Left renal pelvis (tissue), 4 donors: ENCODE data around the gene LIN28A. TPM values are rescaled to one million over a fixed set of nuclear protein-coding genes. Genes with fewer than 3 reads are reported as not detected.
A peak's percentile ranks its signal among the peaks of the same experiment; 100 is the strongest.

Experiments
- DNase-seq, 4 donors: peaks; one replicate each; pipeline ENCODE4 v3.0.0-alpha.2; 2013; ENCODE audit warnings: low read depth in 4 of 4, low spot score in 3 of 4
- polyA plus RNA-seq, 4 donors: library from polyadenylated mRNA; unstranded; fragments of 120-200 nt; gene quantifications; one replicate each; pipeline ENCODE4 v1.2.1, GENCODE V29; 2013; ENCODE audit not compliant: insufficient read length in 4 of 4

LIN28A gene
- polyA plus RNA-seq, 4 donors: 0.06 to 0.10 TPM; not detected in 2

DNA sequence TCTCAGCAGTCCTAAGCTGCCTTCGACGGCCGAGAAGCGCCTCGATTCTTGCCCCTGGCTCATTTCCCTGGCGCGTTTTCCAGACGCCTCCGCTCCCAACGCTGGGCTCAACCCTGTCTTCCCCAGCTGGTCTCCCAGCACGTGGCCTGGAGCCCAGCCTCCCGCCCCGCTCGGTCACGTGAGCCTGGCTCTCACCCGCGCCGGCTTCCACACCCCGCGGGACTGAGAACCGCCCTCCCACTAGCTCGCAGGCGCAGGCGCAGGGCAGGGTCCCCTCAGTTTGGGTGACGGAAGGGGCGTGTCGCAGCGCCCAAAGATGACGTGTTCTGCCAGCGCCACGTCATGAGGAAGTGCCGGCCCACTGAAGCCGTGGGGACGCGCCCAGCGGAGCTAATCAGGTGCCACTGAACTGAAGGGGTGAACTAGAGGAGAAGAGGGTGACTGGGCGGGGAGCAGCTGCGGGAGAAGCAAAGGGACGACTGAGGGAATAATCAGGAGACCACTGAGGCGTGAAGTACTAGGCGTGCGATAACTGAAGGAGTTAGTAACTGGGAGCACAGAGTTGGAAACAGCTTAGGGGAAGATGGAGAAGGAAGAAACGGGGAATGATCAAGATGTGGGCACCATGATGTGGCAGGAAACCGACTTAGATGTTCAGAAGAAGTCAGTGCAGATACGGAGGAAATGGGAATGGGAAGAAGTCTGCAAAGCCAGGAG lies 21.5 kb downstream of the LIN28A start, which contains the start of gene DHDDS:
TSS of gene DHDDS (plus strand) at position 343 of the 717 bp plus-strand sequence. CDS start 625 bp downstream, outside the sequence.
- DNase-seq: peak; percentile 91 to 95 (median 94)

- DNase-seq: no peak
Measured at GRCh38 chr1:26432793-26433192, 22.2 kb downstream of the LIN28A start.

DNA sequence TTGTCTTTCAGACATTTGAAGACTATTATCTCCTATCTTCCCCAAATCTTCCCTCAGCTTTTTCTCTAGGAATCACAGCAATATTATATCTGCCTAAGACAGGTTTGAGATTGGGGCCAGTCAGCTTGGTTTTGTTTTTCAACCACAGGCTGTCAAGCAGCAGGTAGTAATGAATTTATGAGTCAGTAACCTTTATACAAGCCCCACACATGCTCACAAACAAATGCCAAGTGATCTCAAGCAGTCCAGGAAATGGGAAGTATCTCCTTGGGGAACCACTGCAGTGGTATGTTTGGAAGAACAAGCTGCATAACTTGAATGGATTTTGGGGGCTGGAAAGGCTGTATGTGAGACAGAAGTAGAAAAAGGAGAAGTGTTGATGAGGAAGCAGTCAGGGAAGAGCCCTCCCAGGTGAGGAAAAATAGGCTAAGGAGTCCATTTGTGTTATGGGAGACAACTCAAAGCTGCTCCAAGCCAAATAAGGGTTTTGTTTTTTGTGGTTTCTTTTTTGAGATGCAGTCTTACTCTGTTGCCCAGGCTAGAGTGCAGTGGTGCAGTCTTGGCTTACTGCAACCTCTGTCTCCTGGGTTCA lies 23.6 kb downstream of the LIN28A start:
- no peak for DNase-seq

DNA sequence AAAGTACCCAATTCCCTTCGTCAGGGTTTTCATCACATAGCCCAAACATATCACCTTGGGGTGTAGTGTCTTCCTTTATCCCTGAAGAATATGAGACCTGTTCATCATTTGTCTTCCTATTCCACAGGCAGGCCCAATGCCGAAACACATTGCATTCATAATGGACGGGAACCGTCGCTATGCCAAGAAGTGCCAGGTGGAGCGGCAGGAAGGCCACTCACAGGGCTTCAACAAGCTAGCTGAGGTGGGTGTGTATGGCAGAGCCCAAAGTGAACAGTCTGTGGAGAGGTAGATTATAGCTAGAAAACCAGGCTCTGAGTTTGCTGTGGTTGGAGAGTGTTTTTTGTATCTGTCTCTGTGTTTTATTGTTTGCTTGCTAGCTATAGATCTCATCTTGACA lies 27.4 kb downstream of the LIN28A start:
- no peak for DNase-seq

DNA sequence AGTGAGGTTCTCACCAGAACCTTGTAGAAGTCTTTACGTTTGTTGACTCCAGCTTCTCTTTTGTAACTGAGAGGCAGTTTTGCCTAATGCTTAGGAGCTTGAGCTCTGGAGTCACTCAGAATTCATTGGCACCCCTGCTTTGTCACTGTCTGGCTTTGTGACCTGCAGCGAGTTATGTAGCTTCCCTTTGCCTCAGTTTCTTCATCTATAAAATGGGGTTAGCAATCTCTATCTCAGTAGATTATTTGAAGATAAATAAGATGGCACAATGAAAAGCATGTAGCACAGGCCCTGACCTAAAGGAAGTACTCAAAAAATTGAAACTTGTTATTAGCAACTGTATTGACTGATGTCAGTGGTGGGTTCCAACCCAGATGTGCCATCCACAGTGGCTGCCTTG lies 29.6 kb downstream of the LIN28A start:
- DNase-seq: no peak

DNA sequence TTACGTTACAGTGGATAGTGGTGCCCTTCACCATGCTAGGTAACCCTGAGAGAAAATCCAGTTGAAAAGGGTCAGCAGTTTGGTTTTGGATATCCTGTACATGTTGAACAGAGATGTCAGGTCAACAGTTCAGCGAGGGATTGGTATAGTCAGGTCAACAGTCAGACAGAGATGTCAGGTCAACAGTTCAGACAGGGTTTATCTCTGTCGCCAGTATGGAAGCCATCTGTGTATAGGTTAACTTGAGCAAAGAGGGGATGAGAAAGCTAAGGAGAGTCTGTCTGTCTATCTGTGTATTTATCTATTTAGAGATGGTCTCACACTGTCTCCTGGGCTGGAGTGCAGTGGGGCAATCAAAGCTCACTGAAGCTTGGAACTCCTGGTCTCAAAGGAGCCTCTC lies 39.3 kb downstream of the LIN28A start:
- no peak for DNase-seq

- DNase-seq: no peak
Measured at GRCh38 chr1:26450908-26451307, 40.3 kb downstream of the LIN28A start.

GRCh38 chr1:26452459-26453183 lies 42.0 kb downstream of the LIN28A start:
- no peak for DNase-seq

GRCh38 chr1:26459148-26459547 lies 48.5 kb downstream of the LIN28A start:
- no peak for DNase-seq

GRCh38 chr1:26459573-26460031 lies 49.0 kb downstream of the LIN28A start:
- no peak for DNase-seq

- no peak for DNase-seq
Measured at GRCh38 chr1:26468911-26469310, 58.3 kb downstream of the LIN28A start.

GRCh38 chr1:26469558-26469957 lies 58.9 kb downstream of the LIN28A start:
- no peak for DNase-seq

GRCh38 chr1:26470878-26471497 lies 60.4 kb downstream of the LIN28A start:
- no peak for DNase-seq

DNA sequence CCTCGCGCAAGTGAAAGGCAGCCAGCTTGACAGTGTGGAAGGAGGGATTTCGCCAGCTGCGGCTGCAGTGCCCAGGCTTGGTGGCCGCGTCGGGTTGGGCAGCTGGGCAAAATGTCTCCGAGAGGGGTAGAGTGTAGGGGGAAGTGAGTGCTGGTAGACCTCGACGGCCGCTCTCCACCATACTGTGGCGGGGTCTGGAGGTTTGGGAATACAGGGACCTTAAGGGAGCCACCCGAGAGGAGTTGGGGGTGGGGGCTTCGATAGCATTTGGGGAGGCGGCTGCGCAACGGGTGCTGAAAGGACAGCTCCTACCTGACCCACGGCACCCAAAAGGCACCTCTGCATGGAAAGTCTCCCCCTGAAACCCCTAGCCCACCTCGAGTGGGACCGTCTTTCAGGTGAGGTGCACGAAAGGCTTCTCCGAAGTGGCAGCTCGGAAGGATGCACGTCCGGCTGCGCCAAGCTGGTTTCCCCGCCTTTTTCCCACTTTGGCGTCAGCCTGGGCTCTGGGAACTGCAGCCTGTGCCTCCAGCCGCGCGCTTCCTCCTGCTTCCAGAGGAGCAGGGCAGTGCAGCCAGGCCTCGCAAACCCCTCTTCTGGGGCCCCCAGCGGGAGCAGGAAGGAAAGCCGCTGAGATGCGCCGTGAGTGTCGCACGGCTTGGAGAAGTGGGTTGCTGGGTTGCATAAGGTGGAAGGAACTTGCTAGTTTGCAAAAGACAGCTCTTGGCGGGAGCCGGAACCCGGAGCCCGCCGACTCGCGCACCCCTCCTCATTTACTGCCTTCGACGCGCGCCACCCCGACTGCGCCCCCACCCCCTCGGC lies 61.1 kb downstream of the LIN28A start:
- DNase-seq: peak; percentile 51 to 64 (median 56)

DNA sequence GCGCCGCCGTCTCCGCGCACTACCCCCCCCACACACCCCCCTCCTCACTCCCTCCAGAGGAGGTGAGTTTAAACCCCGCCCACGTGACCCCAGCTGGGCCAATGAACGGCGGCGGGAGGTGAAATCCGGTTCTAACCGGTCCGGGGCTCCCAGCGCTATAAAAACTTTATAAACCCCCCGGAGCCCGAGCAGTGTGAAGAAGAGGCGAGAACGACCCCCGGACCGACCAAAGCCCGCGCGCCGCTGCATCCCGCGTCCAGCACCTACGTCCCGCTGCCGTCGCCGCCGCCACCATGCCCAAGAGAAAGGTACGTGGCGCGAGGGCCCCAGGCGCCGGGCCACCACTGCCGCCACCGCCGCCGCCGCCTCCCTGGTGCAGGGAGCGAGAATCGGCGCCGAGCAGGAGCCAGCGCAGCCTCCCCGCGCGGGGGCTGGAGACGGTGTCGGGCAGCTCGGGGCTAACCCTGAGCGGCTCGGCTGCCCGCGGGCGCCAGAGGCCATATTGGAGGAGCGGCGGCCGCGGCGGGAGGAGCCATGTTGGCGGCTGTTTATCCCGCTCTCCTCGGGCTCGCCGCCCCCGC lies 61.8 kb downstream of the LIN28A start, which contains the start of gene HMGN2:
TSS of gene HMGN2 (plus strand) at position 121 of the 581 bp plus-strand sequence. CDS start at position 294, 173 bp downstream.
- DNase-seq: peak; percentile 77 to 88 (median 88)

- DNase-seq: peak; percentile 78 to 88 (median 84)
Measured at GRCh38 chr1:26472901-26473845, 62.6 kb downstream of the LIN28A start.

- no peak for DNase-seq
Measured at GRCh38 chr1:26474818-26475217, 64.2 kb downstream of the LIN28A start.

DNA sequence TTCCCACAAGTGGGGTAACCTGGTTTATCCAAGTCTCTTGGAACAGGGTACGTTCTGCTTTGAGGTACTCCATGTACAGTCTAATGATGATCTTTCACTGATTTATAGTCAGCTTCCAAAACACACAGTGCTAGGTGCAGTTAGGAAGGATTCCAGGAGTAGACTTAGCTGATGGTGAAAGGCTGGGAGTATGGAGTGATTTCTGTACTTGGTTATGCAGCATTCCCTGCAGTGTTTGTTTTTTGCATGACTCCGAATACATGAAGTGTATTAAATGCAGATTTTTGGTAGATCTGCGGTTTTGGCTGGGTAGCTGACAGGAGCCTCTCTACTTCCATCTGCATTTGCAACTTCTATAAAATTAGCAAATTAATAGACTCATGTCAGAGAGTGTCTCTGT lies 65.4 kb downstream of the LIN28A start:
- DNase-seq: no peak

DNA sequence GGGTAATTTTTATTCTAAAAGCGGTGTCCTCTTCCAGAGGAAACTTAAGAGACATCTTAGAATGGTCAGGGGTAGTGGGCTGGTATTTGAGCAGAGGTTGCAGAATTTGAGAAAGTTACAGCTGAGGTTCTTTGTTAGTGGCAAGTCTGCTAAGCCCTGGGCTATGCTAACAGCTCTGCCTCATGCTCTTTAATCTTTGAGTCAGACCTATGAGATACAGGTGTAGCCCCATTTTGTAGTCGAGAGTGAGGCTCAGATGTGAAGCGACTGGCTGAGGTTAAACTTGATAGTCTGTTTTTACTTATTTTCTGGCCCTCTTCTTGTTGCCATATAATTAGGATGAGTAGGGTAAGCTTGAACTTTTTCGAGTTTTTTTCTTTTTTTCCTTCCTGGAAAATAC lies 66.3 kb downstream of the LIN28A start:
- DNase-seq: no peak
